Activated naive CD8-positive, alpha-beta T cell (primary cell): ENCODE data around the gene ARFGAP1.
"Not testable (repeated sequence)": the region's sequence is repeated elsewhere in the genome, so short reads cannot be mapped to it uniquely, and the experiment has no call there.

Source experiments
- H3K27ac Mint-ChIP-seq: one replicate; pipeline ENCODE4 v1.8.0; 2021; ENCODE audit warnings: mixed read lengths
- H3K27me3 Mint-ChIP-seq: one replicate; pipeline ENCODE4 v1.8.0; 2021; ENCODE audit warnings: mixed read lengths
- H3K36me3 Mint-ChIP-seq: one replicate; pipeline ENCODE4 v1.8.0; 2021; ENCODE audit warnings: mixed read lengths
- H3K4me1 Mint-ChIP-seq: one replicate; pipeline ENCODE4 v1.8.0; 2021; ENCODE audit warnings: low read depth, mixed read lengths
- H3K4me3 Mint-ChIP-seq: one replicate; pipeline ENCODE4 v1.8.0; 2021; ENCODE audit warnings: mild to moderate bottlenecking, mixed read lengths
- H3K9me3 Mint-ChIP-seq: one replicate; pipeline ENCODE4 v1.8.0; 2021; ENCODE audit warnings: low read depth, mixed read lengths

The ARFGAP1 gene

GRCh38 chr20:63335060-63335459 lies 62.4 kb downstream of the ARFGAP1 start:
- not testable (repeated sequence) for H3K36me3 Mint-ChIP-seq, H3K4me1 Mint-ChIP-seq, H3K9me3 Mint-ChIP-seq, H3K4me3 Mint-ChIP-seq, H3K27ac Mint-ChIP-seq
- H3K27me3 Mint-ChIP-seq, result peaks cover 30% of the 10 kb centered on the region

- Mint-ChIP-seq H3K27ac (no peak overlapping the region), H3K4me1 (no peaks in the 10 kb centered on the region), H3K36me3 (peaks cover 6% of the 10 kb centered on the region), H3K27me3 (peaks cover 31% of the 10 kb centered on the region), H3K4me3 (no peak overlapping the region), H3K9me3 (peaks cover 7% of the 10 kb centered on the region)
Measured at GRCh38 chr20:63335711-63336110, 63.1 kb downstream of the ARFGAP1 start.

GRCh38 chr20:63336232-63336752 lies 63.7 kb downstream of the ARFGAP1 start:
- H3K4me3 Mint-ChIP-seq, result no peak overlapping the region
- H3K9me3 Mint-ChIP-seq, result peaks cover 7% of the 10 kb centered on the region
- peaks cover 6% of the 10 kb centered on the region for H3K36me3 Mint-ChIP-seq
- H3K27me3 Mint-ChIP-seq, result peaks cover 34% of the 10 kb centered on the region
- no peaks in the 10 kb centered on the region for H3K4me1 Mint-ChIP-seq
- H3K27ac Mint-ChIP-seq, result no peak overlapping the region

- Mint-ChIP-seq H3K27ac (no peak overlapping the region), H3K27me3 (peaks cover 29% of the 10 kb centered on the region), H3K4me1 (no peaks in the 10 kb centered on the region)
Measured at GRCh38 chr20:63337786-63338420, 65.3 kb downstream of the ARFGAP1 start.

More at GRCh38 chr20:63337786-63338420, 65.3 kb downstream of the ARFGAP1 start:
- Mint-ChIP-seq H3K36me3 (no peaks in the 10 kb centered on the region), H3K9me3 (no peaks in the 10 kb centered on the region), H3K4me3 (no peak overlapping the region)
